H9 (cell line): ENCODE data around the gene CKS1B. TPM values are rescaled to one million over a fixed set of nuclear protein-coding genes. Genes with fewer than 3 reads are reported as not detected.

Source experiments
- DNase-seq: peaks from one replicate; pipeline ENCODE4 v3.0.0-alpha.2; 2017
- H2AFZ ChIP-seq: one replicate; pipeline ENCODE4 v1.6.1; 2013; ENCODE audit warnings: mild to moderate bottlenecking, low read length, control low read depth, moderate library complexity
- H2AK5ac ChIP-seq: 2 replicates; pipeline ENCODE4 v1.6.1; 2013; ENCODE audit warnings: low read length, control low read depth, mixed read lengths; ENCODE audit not compliant: insufficient read length
- H2BK120ac ChIP-seq: one replicate; pipeline ENCODE4 v1.6.1; 2013; ENCODE audit warnings: low read depth, mild to moderate bottlenecking, low read length, control low read depth, inconsistent platforms; ENCODE audit not compliant: poor library complexity, severe bottlenecking
- H2BK12ac ChIP-seq: 2 replicates; pipeline ENCODE4 v1.6.1; 2013; ENCODE audit warnings: low read length, control low read depth, mixed read lengths, low read depth; ENCODE audit not compliant: insufficient read length
- H2BK15ac ChIP-seq: 2 replicates; pipeline ENCODE4 v1.6.1; 2013; ENCODE audit warnings: low read depth, low read length, control low read depth
- H2BK20ac ChIP-seq: one replicate; pipeline ENCODE4 v1.6.1; 2013; ENCODE audit warnings: low read depth, mild to moderate bottlenecking, low read length, control low read depth, inconsistent platforms; ENCODE audit not compliant: poor library complexity, severe bottlenecking
- H2BK5ac ChIP-seq: 2 replicates; pipeline ENCODE4 v1.6.1; 2013; ENCODE audit warnings: low read length, control low read depth, mixed read lengths; ENCODE audit not compliant: insufficient read length
- H3K14ac ChIP-seq: 2 replicates; pipeline ENCODE4 v1.6.1; 2013; ENCODE audit warnings: low read length, control low read depth; ENCODE audit not compliant: insufficient read depth
- H3K18ac ChIP-seq: 2 replicates; pipeline ENCODE4 v1.6.1; 2013; ENCODE audit warnings: low read depth, mild to moderate bottlenecking, mixed read lengths, low read length, control low read depth; ENCODE audit not compliant: insufficient read length
- H3K23ac ChIP-seq: 2 replicates; pipeline ENCODE4 v1.6.1; 2013; ENCODE audit warnings: low read length, control low read depth, mixed read lengths, low read depth; ENCODE audit not compliant: insufficient read length
- H3K23me2 ChIP-seq: 2 replicates; pipeline ENCODE4 v1.6.1; 2013; ENCODE audit warnings: low read depth, mild to moderate bottlenecking, mixed read lengths, low read length, control low read depth; ENCODE audit not compliant: insufficient read length, poor library complexity, severe bottlenecking
- H3K27ac ChIP-seq: 2 replicates; pipeline ENCODE4 v1.5.1; 2013; ENCODE audit warnings: low read length, control low read depth, mixed read lengths, low read depth; ENCODE audit not compliant: insufficient read length
- H3K27me3 ChIP-seq: 2 replicates; pipeline ENCODE4 v1.6.1; 2013; ENCODE audit warnings: low read length, control low read depth, inconsistent platforms; ENCODE audit not compliant: insufficient read depth
- H3K4ac ChIP-seq: 2 replicates; pipeline ENCODE4 v1.6.1; 2013; ENCODE audit warnings: low read depth, mild to moderate bottlenecking, control low read depth, inconsistent platforms, low read length, moderate library complexity
- H3K4me1 ChIP-seq: 2 replicates; pipeline ENCODE4 v1.6.1; 2013; ENCODE audit warnings: low read length, control low read depth, inconsistent platforms; ENCODE audit not compliant: insufficient read depth
- H3K4me2 ChIP-seq: 2 replicates; pipeline ENCODE4 v1.6.1; 2013; ENCODE audit warnings: low read length, control low read depth, mixed read lengths; ENCODE audit not compliant: insufficient read length, insufficient read depth
- H3K56ac ChIP-seq: 2 replicates; pipeline ENCODE4 v1.6.1; 2013; ENCODE audit warnings: low read depth, mild to moderate bottlenecking, mixed read lengths, low read length, control low read depth; ENCODE audit not compliant: insufficient read length
- H3K79me1 ChIP-seq: 2 replicates; pipeline ENCODE4 v1.6.1; 2013; ENCODE audit warnings: low read depth, mild to moderate bottlenecking, moderate library complexity, low read length, control low read depth, inconsistent platforms; ENCODE audit not compliant: insufficient read depth, poor library complexity, severe bottlenecking
- H3K79me2 ChIP-seq: 2 replicates; pipeline ENCODE4 v1.6.1; 2013; ENCODE audit warnings: low read length, control low read depth, inconsistent platforms; ENCODE audit not compliant: insufficient read depth
- H3K9ac ChIP-seq: 2 replicates; pipeline ENCODE4 v1.6.1; 2013; ENCODE audit warnings: low read length, control low read depth, mixed read lengths; ENCODE audit not compliant: insufficient read length; ENCODE audit errors: extremely low read depth
- H3K9me3 ChIP-seq: one replicate; pipeline ENCODE4 v1.6.1; 2013; ENCODE audit warnings: low read depth, low read length, inconsistent platforms; ENCODE audit not compliant: control insufficient read depth
- H3T11ph ChIP-seq: one replicate; pipeline ENCODE4 v1.6.1; 2013; ENCODE audit warnings: mild to moderate bottlenecking, low read length, control low read depth, inconsistent platforms
- H4K20me1 ChIP-seq: one replicate; pipeline ENCODE4 v1.6.1; 2013; ENCODE audit not compliant: control insufficient read depth, insufficient read length, insufficient read depth
- H4K5ac ChIP-seq: 2 replicates; pipeline ENCODE4 v1.6.1; 2013; ENCODE audit warnings: low read depth, mild to moderate bottlenecking, mixed read lengths, low read length, control low read depth; ENCODE audit not compliant: insufficient read length
- H4K8ac ChIP-seq: replicated peaks from 2 replicates; pipeline ENCODE4 v1.6.1; 2013; ENCODE audit warnings: low read length, control low read depth, mixed read lengths, low read depth; ENCODE audit not compliant: insufficient read length
- H4K91ac ChIP-seq: 2 replicates; pipeline ENCODE4 v1.6.1; 2013; ENCODE audit warnings: low read depth, mild to moderate bottlenecking, moderate library complexity, mixed read lengths, low read length, control low read depth; ENCODE audit not compliant: insufficient read length
- H3K27ac Mint-ChIP-seq, 3 experiments: 2 replicates in 2 of 3; 3 replicates in 1 of 3; pipeline ENCODE4 v1.8.0; 2020 to 2021; ENCODE audit warnings: mixed read lengths in 3 of 3, mild to moderate bottlenecking in 1 of 3, moderate library complexity in 1 of 3
- H3K27me3 Mint-ChIP-seq: 2 replicates; pipeline ENCODE4 v1.8.0; 2021; ENCODE audit warnings: low read depth, mild to moderate bottlenecking, moderate library complexity, mixed read lengths
- H3K36me3 Mint-ChIP-seq, 3 experiments: 2 replicates in 2 of 3; 3 replicates in 1 of 3; pipeline ENCODE4 v1.8.0; 2020 to 2021; ENCODE audit warnings: low read depth in 3 of 3, mixed read lengths in 3 of 3; ENCODE audit not compliant: insufficient read depth in 1 of 3
- H3K4me1 Mint-ChIP-seq, 2 experiments: 2 replicates each; pipeline ENCODE4 v1.8.0; 2020; ENCODE audit warnings: mixed read lengths in 2 of 2
- H3K4me3 Mint-ChIP-seq, 2 experiments: 2 replicates in 1 of 2; 3 replicates in 1 of 2; pipeline ENCODE4 v1.8.0; 2020 to 2021; ENCODE audit warnings: mild to moderate bottlenecking in 2 of 2, mixed read lengths in 2 of 2, moderate library complexity in 1 of 2
- H3K9me3 Mint-ChIP-seq, 2 experiments: 2 replicates in 1 of 2; 3 replicates in 1 of 2; pipeline ENCODE4 v1.8.0; 2020; ENCODE audit warnings: mild to moderate bottlenecking in 2 of 2, mixed read lengths in 2 of 2, moderate library complexity in 1 of 2
- WGBS: extraction: QIAGEN DNeasy Blood & Tissue Kit; methylation state at CpG from one replicate; pipeline ENCODE4 v1.1.7; 2013; ENCODE audit warnings: missing lambda C conversion rate, low lambda C conversion rate, mixed read lengths; ENCODE audit not compliant: insufficient read length; ENCODE audit errors: extremely low coverage; 5-methylcytosine and 5-hydroxymethylcytosine counted together
- total RNA-seq: library from RNA; stranded (reverse); gene quantifications from 2 replicates; pipeline ENCODE4 v1.2.1, GENCODE V29; 2021
- TF ChIP-seq, protein P1 (sequence below): fragments of 200-600 bp; sonication (generic); conservative IDR thresholded peaks from 3 replicates; pipeline ENCODE4 v1.8.0; 2021; ENCODE audit warnings: antibody characterized with exemption, mild to moderate bottlenecking

CKS1B gene
- total RNA-seq, 1 experiment from 2014 or later: 279 TPM

DNA sequence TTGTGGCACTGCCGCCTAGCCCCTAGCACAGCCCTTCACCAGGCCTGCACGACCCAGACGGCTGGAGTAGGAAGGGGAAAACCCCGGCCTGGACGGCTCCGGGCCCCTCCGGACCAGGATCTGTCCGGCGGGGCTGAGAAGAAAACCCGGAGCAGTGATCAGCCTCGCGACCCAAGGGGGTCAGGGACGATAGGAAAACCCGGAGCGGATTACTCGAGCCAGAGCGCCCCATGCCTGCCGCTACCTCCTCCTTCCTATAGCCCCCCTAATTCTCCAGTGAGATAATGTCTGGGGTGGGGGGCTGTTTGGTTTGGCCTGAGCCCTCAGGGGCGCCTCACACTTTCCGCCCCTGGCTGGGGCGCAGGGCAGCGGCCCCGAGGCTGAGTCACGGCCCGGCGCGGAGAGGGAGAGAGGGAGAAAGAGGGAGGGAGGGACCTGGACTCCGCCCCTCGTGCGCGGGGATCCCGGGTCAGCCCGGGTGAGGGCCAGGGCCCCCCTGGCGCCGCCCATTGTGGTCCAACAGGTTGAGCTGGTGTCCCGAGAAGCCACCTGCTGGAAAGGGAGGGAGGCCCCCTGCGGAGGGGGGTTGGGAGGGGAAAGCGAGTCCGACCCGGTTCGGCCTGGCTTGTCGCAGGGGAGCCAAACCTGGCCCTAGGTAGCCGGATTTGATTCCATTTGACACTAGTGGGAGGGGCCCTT, 26.4 kb downstream of the CKS1B start:
- H2BK12ac ChIP-seq: no peak overlapping the region
- Mint-ChIP-seq H3K4me3 (peak overlapping the region; percentile 93 to 97), H3K4me1 (peaks cover 27 to 40% of the 10 kb centered on the region in 2 experiments), H3K36me3 (no peaks in the 10 kb centered on the region; a peak in 1 of 7 replicates), H3K27me3 (peaks cover 3% of the 10 kb centered on the region), H3K9me3 (peaks cover 0 to 2% of the 10 kb centered on the region in 2 experiments; a peak in 2 of 5 replicates), H3K27ac (peak overlapping the region; percentile 28 to 84 (median 70); a peak in 3 of 7 replicates)
- H3K4ac ChIP-seq: no peak overlapping the region
- H2BK5ac ChIP-seq: no peak overlapping the region
- no peak overlapping the region for H3K14ac ChIP-seq
- H3K56ac ChIP-seq: no peak overlapping the region
- peaks cover 26% of the 10 kb centered on the region for H3K23me2 ChIP-seq
- H3T11ph ChIP-seq: no peak overlapping the region
- no peak overlapping the region for H3K27ac ChIP-seq
- peaks cover 5% of the 10 kb centered on the region; the same call in 1 of the 2 replicates for H3K4me1 ChIP-seq
- no peaks in the 10 kb centered on the region for H3K27me3 ChIP-seq
- peak overlapping the region; percentile 90 for H3K4me2 ChIP-seq
- H4K5ac ChIP-seq: no peak overlapping the region
- H2BK15ac ChIP-seq: no peak overlapping the region
- H4K20me1 ChIP-seq: no peaks in the 10 kb centered on the region
- WGBS: no CpG with 5 or more reads among the region's 43 CpGs
- no peaks in the 10 kb centered on the region for H3K79me1 ChIP-seq
- no peak overlapping the region for H3K9ac ChIP-seq
- H3K79me2 ChIP-seq: no peaks in the 10 kb centered on the region; the same call in 1 of the 2 replicates
- H3K23ac ChIP-seq: no peak overlapping the region
- no peak overlapping the region for H2BK120ac ChIP-seq
- H4K8ac ChIP-seq: no peak overlapping the region
- no peak overlapping the region for H2AFZ ChIP-seq
- no peaks in the 10 kb centered on the region for H3K9me3 ChIP-seq
- no peak overlapping the region for H2AK5ac ChIP-seq
- no peak overlapping the region for H2BK20ac ChIP-seq
- no peak overlapping the region for H4K91ac ChIP-seq
- DNase-seq: peak; percentile 95
- peak overlapping the region; percentile 65 for H3K18ac ChIP-seq
- TF ChIP-seq, protein P1, sequence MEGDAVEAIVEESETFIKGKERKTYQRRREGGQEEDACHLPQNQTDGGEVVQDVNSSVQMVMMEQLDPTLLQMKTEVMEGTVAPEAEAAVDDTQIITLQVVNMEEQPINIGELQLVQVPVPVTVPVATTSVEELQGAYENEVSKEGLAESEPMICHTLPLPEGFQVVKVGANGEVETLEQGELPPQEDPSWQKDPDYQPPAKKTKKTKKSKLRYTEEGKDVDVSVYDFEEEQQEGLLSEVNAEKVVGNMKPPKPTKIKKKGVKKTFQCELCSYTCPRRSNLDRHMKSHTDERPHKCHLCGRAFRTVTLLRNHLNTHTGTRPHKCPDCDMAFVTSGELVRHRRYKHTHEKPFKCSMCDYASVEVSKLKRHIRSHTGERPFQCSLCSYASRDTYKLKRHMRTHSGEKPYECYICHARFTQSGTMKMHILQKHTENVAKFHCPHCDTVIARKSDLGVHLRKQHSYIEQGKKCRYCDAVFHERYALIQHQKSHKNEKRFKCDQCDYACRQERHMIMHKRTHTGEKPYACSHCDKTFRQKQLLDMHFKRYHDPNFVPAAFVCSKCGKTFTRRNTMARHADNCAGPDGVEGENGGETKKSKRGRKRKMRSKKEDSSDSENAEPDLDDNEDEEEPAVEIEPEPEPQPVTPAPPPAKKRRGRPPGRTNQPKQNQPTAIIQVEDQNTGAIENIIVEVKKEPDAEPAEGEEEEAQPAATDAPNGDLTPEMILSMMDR: no peak
